ENCODE results near the gene EZH1.

DNA sequence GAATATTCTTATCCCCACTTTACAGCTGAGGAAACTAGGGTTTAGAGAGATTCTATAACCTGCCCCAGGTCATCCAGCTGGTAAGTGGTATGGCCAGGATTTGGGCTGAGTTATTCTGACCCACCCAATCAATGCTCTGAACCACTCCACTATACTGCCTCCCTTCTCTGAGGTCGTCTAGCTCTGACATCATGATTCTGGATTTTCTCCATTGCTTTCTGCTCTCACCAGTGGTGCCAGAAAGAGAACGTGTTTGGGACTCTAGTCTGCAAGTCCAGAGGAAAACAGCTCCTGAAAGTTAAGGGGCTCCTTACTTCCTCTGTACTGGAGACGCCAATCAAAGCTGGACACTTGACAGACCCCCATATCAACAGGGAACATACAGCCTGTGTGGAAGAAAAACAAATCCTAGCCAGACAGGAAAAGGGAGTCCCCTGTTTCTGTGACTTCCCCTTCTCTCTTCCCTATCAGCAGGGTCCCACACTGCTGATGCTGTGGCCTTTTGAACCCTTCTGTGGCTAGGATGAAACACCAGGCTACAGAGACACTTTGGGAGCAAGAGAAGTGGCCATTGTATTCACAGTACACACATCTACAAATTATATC is 6.0 kb upstream of the EZH1 start:
- TF ChIP-seq, protein P1, sequence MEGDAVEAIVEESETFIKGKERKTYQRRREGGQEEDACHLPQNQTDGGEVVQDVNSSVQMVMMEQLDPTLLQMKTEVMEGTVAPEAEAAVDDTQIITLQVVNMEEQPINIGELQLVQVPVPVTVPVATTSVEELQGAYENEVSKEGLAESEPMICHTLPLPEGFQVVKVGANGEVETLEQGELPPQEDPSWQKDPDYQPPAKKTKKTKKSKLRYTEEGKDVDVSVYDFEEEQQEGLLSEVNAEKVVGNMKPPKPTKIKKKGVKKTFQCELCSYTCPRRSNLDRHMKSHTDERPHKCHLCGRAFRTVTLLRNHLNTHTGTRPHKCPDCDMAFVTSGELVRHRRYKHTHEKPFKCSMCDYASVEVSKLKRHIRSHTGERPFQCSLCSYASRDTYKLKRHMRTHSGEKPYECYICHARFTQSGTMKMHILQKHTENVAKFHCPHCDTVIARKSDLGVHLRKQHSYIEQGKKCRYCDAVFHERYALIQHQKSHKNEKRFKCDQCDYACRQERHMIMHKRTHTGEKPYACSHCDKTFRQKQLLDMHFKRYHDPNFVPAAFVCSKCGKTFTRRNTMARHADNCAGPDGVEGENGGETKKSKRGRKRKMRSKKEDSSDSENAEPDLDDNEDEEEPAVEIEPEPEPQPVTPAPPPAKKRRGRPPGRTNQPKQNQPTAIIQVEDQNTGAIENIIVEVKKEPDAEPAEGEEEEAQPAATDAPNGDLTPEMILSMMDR (conservative IDR thresholded peaks at IDR 0.05; ENCODE audit: low read depth, low read length): no peak
- TF ChIP-seq RFX5 (IDR thresholded peaks at IDR 0.05; ENCODE audit: low read depth, low read length) (no peak), RAD21 (IDR thresholded peaks at IDR 0.05; ENCODE audit: low read length) (no peak), POLR2A (IDR thresholded peaks at IDR 0.05; ENCODE audit: low read depth, low read length) (no peak), MAZ (IDR thresholded peaks at IDR 0.05; ENCODE audit: borderline replicate concordance, low read depth, low read length) (no peak), NFE2L2 (IDR thresholded peaks at IDR 0.05; ENCODE audit: low read depth, low read length) (no peak), FOS (IDR thresholded peaks at IDR 0.05; ENCODE audit: low read depth, low read length) (no peak)
- TF ChIP-seq, protein P2, sequence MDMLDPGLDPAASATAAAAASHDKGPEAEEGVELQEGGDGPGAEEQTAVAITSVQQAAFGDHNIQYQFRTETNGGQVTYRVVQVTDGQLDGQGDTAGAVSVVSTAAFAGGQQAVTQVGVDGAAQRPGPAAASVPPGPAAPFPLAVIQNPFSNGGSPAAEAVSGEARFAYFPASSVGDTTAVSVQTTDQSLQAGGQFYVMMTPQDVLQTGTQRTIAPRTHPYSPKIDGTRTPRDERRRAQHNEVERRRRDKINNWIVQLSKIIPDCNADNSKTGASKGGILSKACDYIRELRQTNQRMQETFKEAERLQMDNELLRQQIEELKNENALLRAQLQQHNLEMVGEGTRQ (IDR thresholded peaks at IDR 0.05; ENCODE audit: low read depth, low read length): no peak

All from IMR-90 (cell line).